ENCODE data around the gene PLEKHG3.
A peak's percentile ranks its signal among the peaks of the same experiment; 100 is the strongest.

Gene PLEKHG3

GRCh38 chr14:64748995-64749714 lies 44.9 kb downstream of the PLEKHG3 start:
- no peak for DNase-seq

GRCh38 chr14:64752909-64753308 lies 48.7 kb downstream of the PLEKHG3 start:
- DNase-seq = no peak

GRCh38 chr14:64753374-64753773 lies 49.1 kb downstream of the PLEKHG3 start:
- DNase-seq = no peak

GRCh38 chr14:64753999-64754398 lies 49.8 kb downstream of the PLEKHG3 start:
- DNase-seq = no peak

GRCh38 chr14:64754685-64755084 lies 50.5 kb downstream of the PLEKHG3 start:
- no peak for DNase-seq

GRCh38 chr14:64755781-64756221 lies 51.6 kb downstream of the PLEKHG3 start:
- no peak for DNase-seq

- DNase-seq = no peak
Measured at GRCh38 chr14:64756712-64757111, 52.5 kb downstream of the PLEKHG3 start.

GRCh38 chr14:64757601-64758000 lies 53.4 kb downstream of the PLEKHG3 start:
- DNase-seq = no peak

- DNase-seq = peak; percentile 56
Measured at GRCh38 chr14:64758025-64758521, 53.8 kb downstream of the PLEKHG3 start.

- peak; percentile 83 for DNase-seq
Measured at GRCh38 chr14:64758691-64759554, 54.7 kb downstream of the PLEKHG3 start.

- no peak for DNase-seq
Measured at GRCh38 chr14:64759555-64759938, 55.3 kb downstream of the PLEKHG3 start.

- no peak for DNase-seq
Measured at GRCh38 chr14:64760146-64760755, 56.0 kb downstream of the PLEKHG3 start.

GRCh38 chr14:64760916-64761315 lies 56.7 kb downstream of the PLEKHG3 start:
- DNase-seq = no peak

GRCh38 chr14:64761441-64762043 lies 57.3 kb downstream of the PLEKHG3 start:
- DNase-seq = no peak

GRCh38 chr14:64762044-64763034 lies 58.1 kb downstream of the PLEKHG3 start:
- DNase-seq = peak; percentile 96

GRCh38 chr14:64763085-64763782 lies 59.0 kb downstream of the PLEKHG3 start:
- DNase-seq = no peak

- DNase-seq = peak; percentile 93
Measured at GRCh38 chr14:64763801-64764621, 59.8 kb downstream of the PLEKHG3 start.

GRCh38 chr14:64764641-64765520 lies 60.7 kb downstream of the PLEKHG3 start:
- peak; percentile 94 for DNase-seq

- DNase-seq = no peak
Measured at GRCh38 chr14:64765740-64766302, 61.6 kb downstream of the PLEKHG3 start.
